ENCODE data around the gene POFUT1.

DNA sequence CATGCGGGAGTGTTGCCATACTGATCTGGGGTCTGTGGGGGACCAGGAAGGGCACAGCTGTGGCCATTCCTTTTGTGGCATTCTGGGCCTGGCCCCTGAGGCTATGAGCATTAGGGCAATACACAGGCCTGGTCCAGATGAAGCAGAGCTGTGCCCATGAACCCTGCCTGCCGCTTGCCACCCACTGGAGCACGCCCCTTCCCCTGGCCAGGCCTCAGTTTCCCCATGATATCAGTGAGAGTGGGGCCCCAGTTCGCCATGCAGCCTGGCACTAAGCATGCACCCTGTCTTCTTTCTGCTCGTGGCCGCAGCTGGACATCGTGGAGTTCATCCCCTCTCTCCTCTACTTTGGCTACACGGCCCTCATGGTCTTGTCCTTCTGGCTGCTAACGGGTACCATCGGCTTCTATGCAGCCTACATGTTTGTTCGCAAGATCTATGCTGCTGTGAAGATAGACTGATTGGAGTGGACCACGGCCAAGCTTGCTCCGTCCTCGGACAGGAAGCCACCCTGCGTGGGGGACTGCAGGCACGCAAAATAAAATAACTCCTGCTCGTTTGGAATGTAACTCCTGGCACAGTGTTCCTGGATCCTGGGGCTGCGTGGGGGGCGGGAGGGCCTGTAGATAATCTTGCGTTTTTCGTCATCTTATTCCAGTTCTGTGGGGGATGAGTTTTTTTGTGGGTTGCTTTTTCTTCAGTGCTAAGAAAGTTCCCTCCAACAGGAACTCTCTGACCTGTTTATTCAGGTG lies 42.5 kb upstream of the POFUT1 start:
- TF ChIP-seq, protein P1, sequence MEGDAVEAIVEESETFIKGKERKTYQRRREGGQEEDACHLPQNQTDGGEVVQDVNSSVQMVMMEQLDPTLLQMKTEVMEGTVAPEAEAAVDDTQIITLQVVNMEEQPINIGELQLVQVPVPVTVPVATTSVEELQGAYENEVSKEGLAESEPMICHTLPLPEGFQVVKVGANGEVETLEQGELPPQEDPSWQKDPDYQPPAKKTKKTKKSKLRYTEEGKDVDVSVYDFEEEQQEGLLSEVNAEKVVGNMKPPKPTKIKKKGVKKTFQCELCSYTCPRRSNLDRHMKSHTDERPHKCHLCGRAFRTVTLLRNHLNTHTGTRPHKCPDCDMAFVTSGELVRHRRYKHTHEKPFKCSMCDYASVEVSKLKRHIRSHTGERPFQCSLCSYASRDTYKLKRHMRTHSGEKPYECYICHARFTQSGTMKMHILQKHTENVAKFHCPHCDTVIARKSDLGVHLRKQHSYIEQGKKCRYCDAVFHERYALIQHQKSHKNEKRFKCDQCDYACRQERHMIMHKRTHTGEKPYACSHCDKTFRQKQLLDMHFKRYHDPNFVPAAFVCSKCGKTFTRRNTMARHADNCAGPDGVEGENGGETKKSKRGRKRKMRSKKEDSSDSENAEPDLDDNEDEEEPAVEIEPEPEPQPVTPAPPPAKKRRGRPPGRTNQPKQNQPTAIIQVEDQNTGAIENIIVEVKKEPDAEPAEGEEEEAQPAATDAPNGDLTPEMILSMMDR (IDR thresholded peaks at IDR 0.05), result no peak
- TF ChIP-seq SIN3A (IDR thresholded peaks at IDR 0.05; ENCODE audit: borderline replicate concordance, low read depth, low read length) (no peak), POLR2AphosphoS5 (IDR thresholded peaks at IDR 0.05; ENCODE audit: low read depth, low read length) (no peak), TCF12 (IDR thresholded peaks at IDR 0.05) (no peak), GATA2 (CRISPR knock-in tag; IDR thresholded peaks at IDR 0.05) (no peak), FOXM1 (IDR thresholded peaks at IDR 0.05; ENCODE audit: low read depth) (no peak), EP300 (IDR thresholded peaks at IDR 0.05; ENCODE audit: borderline replicate concordance in 1 of 2, low read depth in 1 of 2, low read length in 1 of 2) (no peak), CHD2 (IDR thresholded peaks at IDR 0.05; ENCODE audit: low read length, partially characterized antibody) (no peak)
- TF ChIP-seq, protein P2, sequence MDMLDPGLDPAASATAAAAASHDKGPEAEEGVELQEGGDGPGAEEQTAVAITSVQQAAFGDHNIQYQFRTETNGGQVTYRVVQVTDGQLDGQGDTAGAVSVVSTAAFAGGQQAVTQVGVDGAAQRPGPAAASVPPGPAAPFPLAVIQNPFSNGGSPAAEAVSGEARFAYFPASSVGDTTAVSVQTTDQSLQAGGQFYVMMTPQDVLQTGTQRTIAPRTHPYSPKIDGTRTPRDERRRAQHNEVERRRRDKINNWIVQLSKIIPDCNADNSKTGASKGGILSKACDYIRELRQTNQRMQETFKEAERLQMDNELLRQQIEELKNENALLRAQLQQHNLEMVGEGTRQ (IDR thresholded peaks at IDR 0.05; ENCODE audit: borderline replicate concordance, low read depth, low read length), result no peak
- TF ChIP-seq, protein P3, sequence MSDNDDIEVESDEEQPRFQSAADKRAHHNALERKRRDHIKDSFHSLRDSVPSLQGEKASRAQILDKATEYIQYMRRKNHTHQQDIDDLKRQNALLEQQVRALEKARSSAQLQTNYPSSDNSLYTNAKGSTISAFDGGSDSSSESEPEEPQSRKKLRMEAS (IDR thresholded peaks at IDR 0.05; ENCODE audit: low read depth), result no peak
- TF ChIP-seq, protein P4, sequence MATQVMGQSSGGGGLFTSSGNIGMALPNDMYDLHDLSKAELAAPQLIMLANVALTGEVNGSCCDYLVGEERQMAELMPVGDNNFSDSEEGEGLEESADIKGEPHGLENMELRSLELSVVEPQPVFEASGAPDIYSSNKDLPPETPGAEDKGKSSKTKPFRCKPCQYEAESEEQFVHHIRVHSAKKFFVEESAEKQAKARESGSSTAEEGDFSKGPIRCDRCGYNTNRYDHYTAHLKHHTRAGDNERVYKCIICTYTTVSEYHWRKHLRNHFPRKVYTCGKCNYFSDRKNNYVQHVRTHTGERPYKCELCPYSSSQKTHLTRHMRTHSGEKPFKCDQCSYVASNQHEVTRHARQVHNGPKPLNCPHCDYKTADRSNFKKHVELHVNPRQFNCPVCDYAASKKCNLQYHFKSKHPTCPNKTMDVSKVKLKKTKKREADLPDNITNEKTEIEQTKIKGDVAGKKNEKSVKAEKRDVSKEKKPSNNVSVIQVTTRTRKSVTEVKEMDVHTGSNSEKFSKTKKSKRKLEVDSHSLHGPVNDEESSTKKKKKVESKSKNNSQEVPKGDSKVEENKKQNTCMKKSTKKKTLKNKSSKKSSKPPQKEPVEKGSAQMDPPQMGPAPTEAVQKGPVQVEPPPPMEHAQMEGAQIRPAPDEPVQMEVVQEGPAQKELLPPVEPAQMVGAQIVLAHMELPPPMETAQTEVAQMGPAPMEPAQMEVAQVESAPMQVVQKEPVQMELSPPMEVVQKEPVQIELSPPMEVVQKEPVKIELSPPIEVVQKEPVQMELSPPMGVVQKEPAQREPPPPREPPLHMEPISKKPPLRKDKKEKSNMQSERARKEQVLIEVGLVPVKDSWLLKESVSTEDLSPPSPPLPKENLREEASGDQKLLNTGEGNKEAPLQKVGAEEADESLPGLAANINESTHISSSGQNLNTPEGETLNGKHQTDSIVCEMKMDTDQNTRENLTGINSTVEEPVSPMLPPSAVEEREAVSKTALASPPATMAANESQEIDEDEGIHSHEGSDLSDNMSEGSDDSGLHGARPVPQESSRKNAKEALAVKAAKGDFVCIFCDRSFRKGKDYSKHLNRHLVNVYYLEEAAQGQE (IDR thresholded peaks at IDR 0.05; ENCODE audit: low read depth, low read length), result no peak

Data from SK-N-SH (cell line).